ENCODE measurements around the gene DAB1.

DNA sequence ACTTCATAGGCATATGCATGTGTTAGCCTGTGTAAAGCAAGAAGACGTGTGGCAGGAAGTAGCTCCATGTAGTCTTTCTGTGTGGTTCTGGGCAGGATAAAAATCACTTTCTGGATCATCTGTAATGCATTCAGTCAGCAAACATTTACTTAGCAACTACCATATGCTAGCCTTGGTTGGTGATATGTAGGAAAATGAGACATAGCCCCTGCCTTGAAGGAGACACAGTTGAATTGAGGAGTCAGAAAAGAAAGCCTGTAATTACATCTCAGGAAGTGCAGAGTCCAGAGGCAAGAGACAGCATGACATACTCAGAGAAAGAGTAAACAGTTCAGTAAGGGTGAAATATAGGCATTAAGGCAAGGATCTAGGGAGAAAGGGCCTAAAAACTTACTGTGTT is 38.5 kb downstream of the DAB1 start:
- TF ChIP-seq, protein P1, sequence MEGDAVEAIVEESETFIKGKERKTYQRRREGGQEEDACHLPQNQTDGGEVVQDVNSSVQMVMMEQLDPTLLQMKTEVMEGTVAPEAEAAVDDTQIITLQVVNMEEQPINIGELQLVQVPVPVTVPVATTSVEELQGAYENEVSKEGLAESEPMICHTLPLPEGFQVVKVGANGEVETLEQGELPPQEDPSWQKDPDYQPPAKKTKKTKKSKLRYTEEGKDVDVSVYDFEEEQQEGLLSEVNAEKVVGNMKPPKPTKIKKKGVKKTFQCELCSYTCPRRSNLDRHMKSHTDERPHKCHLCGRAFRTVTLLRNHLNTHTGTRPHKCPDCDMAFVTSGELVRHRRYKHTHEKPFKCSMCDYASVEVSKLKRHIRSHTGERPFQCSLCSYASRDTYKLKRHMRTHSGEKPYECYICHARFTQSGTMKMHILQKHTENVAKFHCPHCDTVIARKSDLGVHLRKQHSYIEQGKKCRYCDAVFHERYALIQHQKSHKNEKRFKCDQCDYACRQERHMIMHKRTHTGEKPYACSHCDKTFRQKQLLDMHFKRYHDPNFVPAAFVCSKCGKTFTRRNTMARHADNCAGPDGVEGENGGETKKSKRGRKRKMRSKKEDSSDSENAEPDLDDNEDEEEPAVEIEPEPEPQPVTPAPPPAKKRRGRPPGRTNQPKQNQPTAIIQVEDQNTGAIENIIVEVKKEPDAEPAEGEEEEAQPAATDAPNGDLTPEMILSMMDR (IDR thresholded peaks at IDR 0.05; ENCODE audit: insufficient read depth, low read depth, low read length), result no peak
- no peak for TF ChIP-seq EZH2 (IDR thresholded peaks at IDR 0.05; ENCODE audit: insufficient read depth, low read length)

All from astrocyte (in vitro differentiated cells and primary cell).